HTERT RPE-1 (cell line): ENCODE data around the gene SPRYD4.
"Not testable (repeated sequence)": the region's sequence is repeated elsewhere in the genome, so short reads cannot be mapped to it uniquely, and the experiment has no call there.

ENCODE experiments used
- in situ Hi-C: fragments of 300-500 bp; cut with MboI; formaldehyde crosslinking; loops from 4 replicates; pipeline ENCODE4 v1.14.3; 2020; ENCODE audit warnings: low sequenced_read_pairs

The SPRYD4 gene

GRCh38 chr12:56468216-56469006 is at the start of gene SPRYD4:
Gene SPRYD4, plus strand, starts transcription at chr12:56468578. Its CDS starts 14 bp downstream, at chr12:56468592.
- in situ Hi-C loops = no loop called here

- in situ Hi-C loops = no loop called here
Measured at GRCh38 chr12:56420411-56420810, 48.0 kb upstream of the SPRYD4 start.

GRCh38 chr12:56425193-56425592 is 43.2 kb upstream of the SPRYD4 start:
- in situ Hi-C loops = no loop called here

DNA sequence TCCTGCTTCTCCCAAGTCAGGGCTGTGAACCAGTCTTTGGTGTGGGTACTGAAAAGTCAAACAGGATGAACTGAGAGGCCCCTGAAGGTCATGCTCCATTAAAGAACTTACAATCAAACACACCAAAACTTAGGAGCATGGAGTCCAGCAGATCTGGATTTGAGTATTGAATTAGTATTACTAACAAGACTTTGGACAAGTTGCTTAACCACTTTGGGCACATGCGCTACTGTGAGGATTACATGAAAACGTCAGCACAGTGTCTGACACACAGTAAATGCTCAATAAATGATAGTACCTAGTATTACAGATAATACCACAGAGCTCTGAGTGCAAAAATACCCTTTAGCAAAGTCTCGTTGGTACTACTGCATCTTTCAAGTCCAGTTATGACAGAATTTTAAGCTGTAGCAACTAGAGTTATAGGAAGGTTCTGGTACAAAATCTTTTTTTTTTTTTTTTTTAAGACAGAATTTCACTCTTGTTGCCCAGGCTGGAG is 42.4 kb upstream of the SPRYD4 start:
- in situ Hi-C loops = no loop called here

GRCh38 chr12:56431288-56431687 is 37.1 kb upstream of the SPRYD4 start:
- in situ Hi-C loops = no loop called here

- in situ Hi-C loops = no loop called here
Measured at GRCh38 chr12:56431850-56432249, 36.5 kb upstream of the SPRYD4 start.

- in situ Hi-C loops = no loop called here
Measured at GRCh38 chr12:56434828-56435227, 33.5 kb upstream of the SPRYD4 start.

GRCh38 chr12:56437430-56438176 is 30.8 kb upstream of the SPRYD4 start:
- in situ Hi-C loops = no loop called here

- in situ Hi-C loops = not testable (repeated sequence)
Measured at GRCh38 chr12:56443208-56443607, 25.2 kb upstream of the SPRYD4 start.

DNA sequence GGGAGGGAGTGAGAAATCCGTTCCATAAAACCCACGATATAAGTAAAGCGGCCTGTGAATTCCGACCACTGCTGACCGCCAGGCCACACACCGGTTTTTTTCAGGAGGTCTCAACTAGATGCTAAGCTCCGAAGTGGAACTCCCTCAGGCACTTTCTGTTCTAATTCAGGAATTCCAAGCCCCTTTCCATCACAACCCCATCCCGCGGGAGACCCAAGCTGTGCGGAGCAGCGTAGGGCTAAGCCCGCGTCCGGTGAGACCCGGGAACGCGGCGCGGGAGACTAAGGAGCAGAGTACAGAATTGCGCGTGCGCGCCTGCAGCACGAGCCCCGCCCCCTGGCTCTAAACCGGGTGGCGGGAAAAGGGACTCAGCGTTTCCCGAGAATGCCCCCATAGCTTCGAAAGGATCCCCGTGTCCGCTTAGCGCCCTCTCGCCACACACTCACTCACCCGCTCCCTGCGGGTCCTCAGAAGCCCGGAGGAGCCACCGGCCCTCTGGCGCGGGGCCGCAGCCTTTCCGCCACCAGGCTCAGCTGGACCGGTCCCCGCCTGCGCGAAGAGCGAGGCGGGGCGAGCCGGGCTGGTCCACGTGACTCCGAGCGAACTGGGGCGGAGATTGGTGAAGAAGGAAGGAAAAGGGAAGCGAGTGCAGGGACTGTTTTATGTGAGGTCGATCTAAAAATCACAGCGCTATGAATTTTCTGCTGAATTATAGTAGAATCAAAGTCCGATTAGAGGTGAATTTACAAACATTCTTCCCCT is 19.3 kb upstream of the SPRYD4 start, which contains the start of gene TIMELESS:
Gene TIMELESS (minus strand): TSS at position 567 of the 762 bp plus-strand sequence. CDS start 15,256 bp downstream, outside the sequence.
- in situ Hi-C loops = no loop called here

DNA sequence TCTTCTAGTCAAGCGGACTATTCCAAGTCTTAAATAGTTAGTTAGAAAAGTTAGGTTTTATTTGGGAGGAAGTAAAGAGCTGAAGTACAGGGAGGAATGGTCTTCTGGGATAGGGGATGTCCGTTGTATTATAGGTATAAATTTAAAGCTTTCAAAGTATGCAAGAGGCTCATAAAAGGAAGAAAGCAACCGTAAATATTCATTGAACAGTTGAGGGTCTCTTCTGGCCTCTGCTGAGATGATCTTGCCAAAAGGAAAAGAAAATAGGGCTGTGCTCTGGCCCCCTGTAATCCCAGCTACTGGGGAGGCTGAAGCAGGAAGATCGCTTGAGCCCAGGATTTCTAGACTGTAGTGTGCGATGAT is 18.8 kb upstream of the SPRYD4 start:
- in situ Hi-C loops = no loop called here

- in situ Hi-C loops = no loop called here
Measured at GRCh38 chr12:56450241-56450640, 18.1 kb upstream of the SPRYD4 start.

- in situ Hi-C loops = no loop called here
Measured at GRCh38 chr12:56451147-56451546, 17.2 kb upstream of the SPRYD4 start.

GRCh38 chr12:56454557-56454956 is 13.8 kb upstream of the SPRYD4 start, which contains the start of gene MIP:
Gene MIP, minus strand, starts transcription at chr12:56454657. Its CDS starts 44 bp downstream, at chr12:56454613.
- in situ Hi-C loops = no loop called here

DNA sequence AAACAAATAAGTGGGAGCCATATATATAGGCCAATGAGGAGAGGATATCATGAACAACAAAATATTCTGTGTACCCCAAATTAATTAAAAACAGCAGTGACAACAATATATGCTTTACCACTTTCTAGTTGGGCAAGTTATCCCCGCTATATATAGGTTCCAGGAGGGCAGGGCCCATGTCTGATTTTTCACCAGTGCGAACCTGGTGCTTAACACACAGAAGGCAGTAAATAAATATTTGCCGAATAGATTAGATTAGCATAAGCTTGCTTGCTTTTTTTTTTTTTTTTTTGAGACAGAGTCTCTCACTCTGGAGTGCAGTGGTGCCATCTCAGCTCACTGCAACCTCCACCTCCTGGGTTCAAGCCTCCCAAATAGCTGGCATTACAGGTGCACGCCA is 10.6 kb upstream of the SPRYD4 start:
- in situ Hi-C loops = no loop called here

DNA sequence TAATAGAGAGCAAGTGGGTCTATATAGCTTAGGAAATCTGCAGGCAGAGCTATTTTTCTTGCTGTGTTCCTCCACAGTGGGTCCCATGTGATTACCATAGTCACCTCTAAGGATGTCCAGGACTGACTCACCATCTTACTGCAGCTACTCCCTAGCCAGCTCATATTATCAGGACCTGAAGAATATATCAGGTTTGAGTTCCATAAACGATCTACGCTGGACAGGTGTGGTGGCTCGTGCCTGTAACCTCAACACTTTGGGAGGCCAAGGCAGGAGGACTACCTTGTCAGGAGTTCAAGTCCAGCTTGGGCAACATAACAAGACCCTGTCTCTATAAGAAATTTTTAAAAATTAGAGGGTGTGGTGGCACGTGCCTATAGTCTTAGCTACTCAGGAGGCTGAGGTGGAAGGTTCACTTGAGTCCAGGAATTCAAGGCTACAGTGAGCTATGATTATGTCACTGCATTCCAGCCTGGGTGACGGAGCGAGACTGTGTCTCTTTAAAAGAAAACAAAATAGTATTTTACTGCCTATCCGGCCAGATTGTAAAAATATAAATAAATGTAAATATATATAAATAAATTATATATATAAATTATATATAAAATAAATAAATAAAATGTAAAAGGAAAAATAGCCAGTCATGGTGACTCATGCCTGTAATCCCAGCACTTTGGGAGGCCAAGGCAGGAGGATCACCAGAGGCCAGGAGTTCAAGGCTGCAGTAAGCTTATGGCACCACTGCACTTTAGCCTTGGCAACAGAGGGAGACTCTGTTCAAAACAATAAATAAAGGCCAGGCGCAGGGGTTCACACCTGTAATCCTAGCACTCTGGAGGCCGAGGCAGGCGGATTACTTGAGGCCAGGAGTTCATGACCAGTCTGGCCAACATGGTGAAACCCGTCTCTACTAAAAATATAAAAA is 6.9 kb upstream of the SPRYD4 start:
- in situ Hi-C loops = no loop called here

GRCh38 chr12:56462565-56462964 is 5.8 kb upstream of the SPRYD4 start:
- in situ Hi-C loops = no loop called here

GRCh38 chr12:56469007-56469930 is 891 bp downstream of the SPRYD4 start:
- in situ Hi-C loops = no loop called here

GRCh38 chr12:56474389-56474788 is 6.0 kb downstream of the SPRYD4 start:
- in situ Hi-C loops = no loop called here
